ENCODE measurements around the gene AMDHD2. TPM values are rescaled to one million over a fixed set of nuclear protein-coding genes. Genes with fewer than 3 reads are reported as not detected.

The AMDHD2 gene
- total RNA-seq (2022; extraction: Qiagen RNA extraction; ENCODE audit: low read depth) = 14.6 to 31.9 TPM (median 22.0 TPM) in 5 replicates

DNA sequence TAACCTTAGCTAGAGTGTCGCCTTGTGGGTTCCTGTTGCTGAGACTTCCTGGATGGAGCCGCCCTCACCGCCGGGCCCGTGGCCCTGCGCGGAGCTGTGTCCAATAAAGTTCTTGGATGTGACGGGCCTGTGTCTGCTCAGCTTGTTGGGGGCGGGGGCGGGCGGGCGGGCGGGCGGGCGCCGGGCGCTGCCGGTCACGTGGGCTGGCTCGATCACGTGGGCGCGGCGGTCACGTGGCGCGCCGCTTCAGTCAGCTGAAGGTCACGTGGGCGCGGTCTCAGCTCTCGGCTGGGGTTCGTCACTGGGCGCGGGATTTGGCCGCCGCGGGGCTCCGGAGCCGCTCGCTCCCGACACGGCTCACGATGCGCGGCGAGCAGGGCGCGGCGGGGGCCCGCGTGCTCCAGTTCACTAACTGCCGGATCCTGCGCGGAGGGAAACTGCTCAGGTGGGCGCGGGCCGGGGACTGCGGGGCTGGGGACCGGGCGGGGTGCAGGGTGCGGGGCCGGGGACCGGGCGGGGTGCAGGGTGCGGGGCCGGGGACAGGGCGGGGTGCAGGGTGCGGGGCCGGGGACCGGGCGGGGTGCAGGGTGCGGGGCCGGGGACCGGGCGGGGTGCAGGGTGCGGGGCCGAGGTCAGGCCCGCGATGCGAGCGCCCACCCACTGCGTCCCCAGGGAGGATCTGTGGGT, at the start of gene AMDHD2:
Gene AMDHD2 (plus strand): TSS at position 275 of the 687 bp plus-strand sequence. CDS start 88 bp downstream, at position 363.

DNA sequence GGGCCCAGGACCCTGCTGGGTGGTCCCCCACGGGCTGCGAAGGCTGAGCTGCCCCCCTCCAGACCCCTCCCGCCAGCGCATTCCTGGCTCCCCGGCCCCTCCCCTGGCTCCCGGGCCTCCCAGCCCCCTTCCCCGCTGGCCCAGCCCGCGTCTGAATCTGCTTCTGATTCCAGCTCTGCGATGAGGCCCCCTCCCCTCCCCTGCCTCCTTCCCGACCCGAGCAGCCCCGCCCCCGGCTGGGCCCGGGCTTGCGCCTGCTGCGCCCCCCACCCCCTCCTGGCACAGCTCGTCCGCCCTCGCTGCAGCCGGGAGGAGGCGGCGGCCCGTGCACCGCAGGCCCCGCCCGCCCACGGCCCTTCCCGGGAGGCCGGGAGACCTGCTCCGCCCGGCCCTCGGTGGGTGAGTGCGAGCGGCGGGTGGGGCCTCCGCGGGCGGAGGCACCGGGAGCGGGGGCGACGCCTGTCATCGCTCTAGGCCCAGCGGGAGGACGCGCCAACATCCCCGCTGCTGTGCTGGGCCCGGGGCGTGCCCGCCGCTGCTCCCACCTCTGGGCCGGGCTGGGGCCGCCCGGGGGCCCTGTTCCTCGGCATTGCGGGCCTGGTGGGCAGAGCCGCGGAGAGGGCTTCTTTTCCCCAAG, 49.0 kb upstream of the AMDHD2 start, which contains the start of gene NTN3:
Gene NTN3 (plus strand): TSS at position 282 of the 637 bp plus-strand sequence. CDS start 405 bp downstream, outside the sequence.

GRCh38 chr16:2474877-2475412, 45.2 kb upstream of the AMDHD2 start, which contains the start of gene TBC1D24:
TBC1D24 (plus strand) TSS chr16:2475127; CDS start chr16:2496149, 21,022 bp downstream.

DNA sequence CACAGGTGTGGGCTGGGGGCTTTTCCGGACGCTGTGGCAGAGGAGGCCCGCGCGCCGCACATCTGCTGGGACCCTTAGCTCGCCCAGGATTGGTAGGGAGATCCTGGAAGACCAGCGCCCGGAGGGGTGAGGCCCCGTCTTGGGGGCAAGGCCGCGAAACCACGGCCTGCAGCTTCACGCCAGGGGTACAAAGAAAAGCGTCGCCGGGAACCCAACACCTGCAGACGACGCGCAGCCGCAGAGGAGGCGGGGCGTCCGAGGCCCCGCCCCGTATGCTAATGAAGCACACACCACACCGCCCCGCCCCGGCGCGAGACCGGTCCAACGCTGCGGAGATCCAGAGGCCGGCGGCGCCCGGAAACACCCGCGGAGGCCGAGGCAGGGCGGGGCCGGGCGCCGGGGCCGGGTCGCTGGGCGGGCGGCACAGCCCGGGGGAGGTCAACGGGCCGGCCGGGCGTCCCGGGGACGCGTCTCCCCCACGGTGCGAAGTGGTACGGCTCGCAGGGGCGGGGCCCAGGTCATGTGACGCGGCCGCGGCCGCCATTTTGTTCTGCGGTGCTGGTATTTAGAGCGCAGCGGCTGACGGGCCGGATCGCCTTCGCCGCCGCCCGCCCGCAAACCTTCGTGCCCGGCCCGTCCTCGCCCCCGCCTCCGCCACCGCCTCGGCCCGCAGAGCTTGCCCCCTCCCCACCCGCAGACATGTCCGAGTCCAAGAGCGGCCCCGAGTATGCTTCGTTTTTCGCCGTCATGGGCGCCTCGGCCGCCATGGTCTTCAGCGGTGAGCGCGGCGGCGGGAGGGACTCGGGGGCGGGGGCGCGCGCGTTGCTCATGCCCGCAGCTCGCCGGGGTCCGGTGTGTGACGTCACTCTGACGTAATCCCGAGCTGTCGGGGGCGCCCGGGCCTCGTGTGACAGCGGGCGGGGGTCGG, 6.5 kb upstream of the AMDHD2 start, which contains the start of gene ATP6V0C:
Gene ATP6V0C (plus strand): TSS at position 548 of the 928 bp plus-strand sequence. CDS start 152 bp downstream, at position 700.

GRCh38 chr16:2531371-2531695, 11.2 kb downstream of the AMDHD2 start, which contains the start of gene CEMP1:
CEMP1 (minus strand) TSS chr16:2531408; CDS start chr16:2531073, 335 bp downstream.

DNA sequence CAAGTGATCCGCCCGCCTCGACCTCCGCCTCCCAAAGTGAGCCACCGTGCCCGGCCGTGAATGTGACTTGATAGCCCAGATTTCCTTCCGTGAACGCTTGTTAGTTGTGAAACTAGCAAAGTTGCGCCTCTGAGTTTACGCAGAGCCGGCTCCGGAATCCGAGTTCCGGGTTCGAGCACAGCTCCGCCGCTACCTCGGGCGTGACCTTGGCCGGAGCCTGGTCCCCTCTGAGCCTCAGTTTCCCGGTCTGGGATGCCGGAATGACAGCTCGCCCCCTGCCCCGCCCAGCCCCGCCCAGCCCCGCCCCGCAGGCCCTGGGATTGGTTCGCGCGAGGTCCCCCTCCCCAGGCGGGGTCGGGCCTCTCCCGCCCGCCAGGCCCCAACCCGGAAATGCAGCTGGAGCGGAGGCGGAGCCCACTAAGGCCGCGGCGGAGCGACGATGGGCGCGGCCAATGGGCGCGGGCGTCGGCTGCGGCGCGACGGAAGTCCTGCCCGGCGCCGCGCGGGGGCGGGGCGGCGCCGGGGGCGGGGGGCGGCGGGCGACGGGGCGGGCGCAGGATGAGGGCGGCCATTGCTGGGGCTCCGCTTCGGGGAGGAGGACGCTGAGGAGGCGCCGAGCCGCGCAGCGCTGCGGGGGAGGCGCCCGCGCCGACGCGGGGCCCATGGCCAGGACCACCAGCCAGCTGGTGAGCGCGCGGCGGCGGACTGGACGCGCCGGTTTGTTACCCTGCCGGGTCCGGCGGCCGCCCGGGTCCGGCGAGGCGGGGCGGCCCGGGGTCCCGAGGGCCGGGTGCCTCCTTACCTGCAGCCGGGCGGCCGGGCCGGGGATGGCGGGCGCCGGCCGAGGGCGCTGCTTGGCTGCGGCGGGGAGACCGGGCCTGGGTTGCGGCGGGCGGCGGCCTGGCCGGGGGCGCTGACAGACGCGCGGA, 17.5 kb downstream of the AMDHD2 start, which contains the start of gene PDPK1:
Gene PDPK1 (plus strand): TSS at position 571 of the 929 bp plus-strand sequence. CDS start 92 bp downstream, at position 663.

Other genes starting within 250 kb of the AMDHD2 start
- 15.3 to 19.5 TPM (median 17.5 TPM) in 5 replicates for gene ABCA3, start 179.6 kb upstream of the AMDHD2 start, total RNA-seq (2022; extraction: Qiagen RNA extraction; ENCODE audit: low read depth)
- gene CCNF, start 90.9 kb upstream of the AMDHD2 start, total RNA-seq (2022; extraction: Qiagen RNA extraction; ENCODE audit: low read depth) = 22.1 to 27.6 TPM (median 23.0 TPM) in 5 replicates
- 16.3 to 25.4 TPM (median 22.3 TPM) in 5 replicates for gene TEDC2, start 60.3 kb upstream of the AMDHD2 start, total RNA-seq (2022; extraction: Qiagen RNA extraction; ENCODE audit: low read depth)
- 0.03 TPM in 1 of 5 replicates, not detected in the others for gene NTN3, start 49.1 kb upstream of the AMDHD2 start, total RNA-seq (2022; extraction: Qiagen RNA extraction; ENCODE audit: low read depth)
- gene TBC1D24, start 45.2 kb upstream of the AMDHD2 start, total RNA-seq (2022; extraction: Qiagen RNA extraction; ENCODE audit: low read depth) = 6.5 to 8.8 TPM (median 8.4 TPM) in 5 replicates
- 133 to 281 TPM (median 229 TPM) in 5 replicates for gene ATP6V0C, start 6.4 kb upstream of the AMDHD2 start, total RNA-seq (2022; extraction: Qiagen RNA extraction; ENCODE audit: low read depth)
- 0.06 to 0.07 TPM in 2 of 5 replicates, not detected in the others for gene CEMP1, start 11.0 kb downstream of the AMDHD2 start, total RNA-seq (2022; extraction: Qiagen RNA extraction; ENCODE audit: low read depth)
- gene PDPK1, start 17.6 kb downstream of the AMDHD2 start, total RNA-seq (2022; extraction: Qiagen RNA extraction; ENCODE audit: low read depth) = 21.4 to 26.5 TPM (median 22.5 TPM) in 5 replicates
- gene KCTD5, start 162.2 kb downstream of the AMDHD2 start, total RNA-seq (2022; extraction: Qiagen RNA extraction; ENCODE audit: low read depth) = 39.5 to 47.1 TPM (median 42.9 TPM) in 5 replicates
- 1.00 to 1.2 TPM (median 1.1 TPM) in 5 replicates for gene PRSS27, start 199.9 kb downstream of the AMDHD2 start, total RNA-seq (2022; extraction: Qiagen RNA extraction; ENCODE audit: low read depth)
- gene SRRM2, start 232.3 kb downstream of the AMDHD2 start, total RNA-seq (2022; extraction: Qiagen RNA extraction; ENCODE audit: low read depth) = 310 to 452 TPM (median 397 TPM) in 5 replicates